ENCODE data around the gene ADRA2A.

The ADRA2A gene

DNA sequence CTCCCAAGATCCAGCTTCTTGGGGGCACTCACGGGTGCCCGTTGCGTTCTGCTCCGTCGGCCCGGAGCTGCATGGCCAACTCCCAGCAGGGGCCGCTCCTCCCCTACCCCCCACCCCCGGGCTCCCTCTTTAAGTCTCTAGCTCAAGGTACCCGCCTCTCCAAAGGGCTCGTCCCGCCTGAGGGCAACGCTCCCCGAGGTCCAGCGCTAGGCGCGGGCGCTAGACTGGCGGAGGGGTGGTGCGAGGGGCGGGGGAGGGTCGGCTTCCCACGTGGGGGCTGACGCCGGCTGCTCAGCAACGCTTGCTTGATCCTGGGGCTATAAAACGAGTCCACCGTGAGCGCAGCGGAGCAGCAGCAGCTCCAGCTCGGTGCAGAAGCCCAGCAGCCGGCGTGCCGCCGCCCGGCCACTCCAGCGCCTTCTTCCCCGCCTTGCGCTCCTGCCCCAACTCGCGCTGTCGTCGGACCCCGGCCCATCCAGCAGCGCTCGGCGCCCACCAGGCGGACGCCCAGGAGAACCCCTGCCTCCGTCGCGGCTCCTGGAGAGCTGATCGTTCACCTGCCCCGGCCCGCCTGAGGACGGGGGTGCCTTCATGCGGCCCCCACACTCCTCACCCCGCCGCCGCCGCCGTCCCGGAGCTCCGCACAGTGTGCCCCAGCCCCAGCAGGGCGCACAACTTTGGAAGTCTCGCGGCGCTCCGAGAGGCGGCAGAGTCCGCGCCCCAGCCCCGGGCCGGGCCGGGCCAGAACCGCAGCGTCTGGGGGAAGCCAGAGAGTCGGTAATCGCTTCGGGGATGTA, at the start of gene ADRA2A:
ADRA2A (plus strand) TSS at position 348 of the 797 bp plus-strand sequence. CDS start 968 bp downstream, outside the sequence.
- DNase-seq (ENCODE audit: low read depth) = no peak

DNA sequence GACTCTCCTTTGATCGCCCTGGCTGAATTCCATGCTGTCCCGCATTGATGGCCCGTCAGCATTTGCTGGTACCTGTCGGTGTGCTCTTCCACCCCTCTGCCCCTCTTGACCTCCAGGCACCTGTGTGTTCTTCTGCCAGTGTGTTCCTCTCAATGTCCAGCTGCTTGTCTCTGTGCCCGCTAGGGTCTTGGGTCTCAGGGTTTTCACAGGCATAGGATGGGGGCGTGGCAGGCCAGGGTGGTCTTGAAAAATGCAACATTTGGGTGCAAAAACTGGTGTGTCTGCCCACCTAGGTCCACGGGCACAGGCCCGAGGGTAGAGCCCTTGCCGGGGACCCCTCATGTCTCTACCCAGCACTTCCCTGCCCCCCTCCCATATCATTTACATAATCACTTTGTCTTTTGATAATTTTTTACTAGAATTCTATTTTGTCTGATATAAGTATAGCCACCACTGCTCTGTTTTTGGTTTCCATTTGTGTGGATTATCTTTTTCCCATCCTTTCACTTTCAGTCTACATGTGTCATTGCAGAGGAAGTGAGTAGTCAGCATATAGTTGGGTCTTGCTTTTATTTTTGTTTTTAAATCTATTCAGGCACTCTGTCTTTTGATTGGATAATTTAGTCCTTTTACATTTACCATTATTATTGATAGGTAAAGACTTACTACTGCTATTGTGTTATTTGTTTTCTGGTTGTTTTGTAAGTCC, 46.6 kb upstream of the ADRA2A start:
- no peak for DNase-seq (ENCODE audit: low read depth)

DNA sequence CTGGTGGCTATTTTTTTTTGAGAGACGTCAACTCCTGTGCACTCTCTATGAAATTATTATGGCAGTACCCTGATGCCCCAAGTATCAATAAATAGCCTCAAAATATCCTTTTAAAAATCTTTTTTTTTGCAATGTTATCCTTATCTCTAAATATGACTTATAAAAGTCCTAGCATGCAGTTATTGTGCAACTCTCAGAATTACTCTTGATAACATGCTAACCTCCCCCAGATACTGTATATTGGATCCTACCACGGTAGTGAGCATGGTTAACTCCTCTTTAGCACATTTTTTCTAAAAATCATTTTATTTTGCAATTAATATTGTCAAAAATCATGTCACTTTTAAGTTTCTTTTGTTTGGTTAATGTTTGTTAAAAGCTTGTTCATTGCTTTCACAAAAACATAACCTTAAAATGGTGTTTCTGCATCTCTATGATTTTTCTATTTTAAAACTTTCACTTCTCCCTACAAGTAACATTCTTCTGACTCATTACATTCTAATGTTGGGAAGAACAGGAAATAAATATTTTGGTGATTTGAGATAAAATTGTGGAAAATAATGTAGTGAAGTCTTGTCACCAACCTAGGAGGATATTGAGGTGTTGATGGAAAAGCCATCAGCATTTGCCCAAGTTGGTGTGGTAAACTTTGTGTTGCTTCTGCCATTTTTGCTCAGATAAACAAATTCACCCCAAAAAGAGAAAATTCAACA, 42.1 kb upstream of the ADRA2A start:
- no peak for DNase-seq (ENCODE audit: low read depth)

DNA sequence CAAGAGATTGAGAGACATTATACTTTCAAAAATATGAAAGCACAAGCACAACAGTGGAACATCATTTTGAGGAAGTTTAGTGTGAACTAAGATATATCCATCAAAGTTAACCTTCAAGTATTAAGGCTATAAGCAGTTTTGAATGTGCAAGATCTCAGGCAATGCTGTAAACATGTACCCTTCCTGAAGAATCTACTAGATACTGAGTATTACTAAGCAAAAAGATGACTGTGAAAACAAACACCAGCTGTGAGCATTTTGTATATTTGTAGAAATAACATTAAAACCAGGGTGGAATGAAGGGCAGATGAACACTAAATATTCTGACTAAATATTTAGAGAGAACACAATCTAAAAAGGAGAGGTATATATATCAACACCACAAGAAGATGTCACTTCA, 41.3 kb upstream of the ADRA2A start:
- no peak for DNase-seq (ENCODE audit: low read depth)

DNA sequence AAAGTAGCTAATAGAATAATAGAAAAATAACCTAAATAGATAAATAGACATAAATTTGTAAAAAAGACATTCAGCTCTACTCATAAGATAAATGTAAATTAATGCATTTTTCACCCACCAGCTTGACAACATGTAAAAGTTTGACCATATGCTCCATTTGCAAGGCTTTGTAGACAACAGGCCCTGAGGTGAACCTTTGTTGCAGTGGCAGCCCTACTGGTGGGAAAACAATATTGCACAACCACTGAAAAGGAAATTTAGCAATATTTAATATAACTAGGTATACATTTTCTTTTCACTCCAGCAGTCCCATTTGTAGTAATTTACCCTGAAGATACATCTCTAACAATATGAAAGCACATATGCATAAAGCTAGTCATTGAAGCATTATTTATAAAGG, 39.0 kb upstream of the ADRA2A start:
- DNase-seq (ENCODE audit: low read depth) = no peak

DNA sequence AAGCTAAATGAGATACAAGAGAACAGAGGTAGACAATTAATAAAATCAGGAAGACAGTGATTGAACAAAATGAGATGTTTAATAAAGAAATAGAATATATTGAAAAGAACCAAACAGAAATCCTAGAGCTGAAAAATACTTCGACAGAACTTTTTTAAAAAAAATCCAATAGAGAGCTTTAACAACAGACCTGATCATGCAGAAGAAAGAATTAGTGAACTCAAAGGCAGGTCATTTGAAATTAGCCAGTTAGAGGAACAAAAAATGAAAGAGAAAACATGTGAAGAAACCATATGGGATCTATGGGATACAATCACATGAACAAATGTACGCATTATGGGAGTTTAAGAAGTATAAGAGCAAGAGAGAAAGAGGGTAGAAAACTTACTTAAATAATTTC, 37.3 kb upstream of the ADRA2A start:
- DNase-seq (ENCODE audit: low read depth) = no peak

DNA sequence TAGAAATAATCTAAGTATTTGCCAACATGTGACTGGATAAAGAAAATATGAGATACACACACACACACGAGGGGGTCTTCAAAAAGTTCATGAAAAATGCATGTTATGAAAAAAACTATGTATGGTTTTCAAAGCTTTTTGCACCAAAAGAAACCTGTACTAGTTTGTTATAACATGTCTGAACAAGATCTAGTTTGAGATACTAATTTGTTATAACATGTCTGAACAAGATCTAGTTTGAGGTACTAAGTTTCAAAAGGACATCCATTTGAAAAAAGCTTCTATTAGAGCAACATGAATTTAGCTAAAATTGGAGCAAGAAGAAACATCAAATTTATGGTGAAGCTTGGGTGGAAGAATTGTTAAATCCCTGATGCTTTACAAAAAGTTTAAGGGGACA, 19.8 kb upstream of the ADRA2A start:
- DNase-seq (ENCODE audit: low read depth) = no peak

DNA sequence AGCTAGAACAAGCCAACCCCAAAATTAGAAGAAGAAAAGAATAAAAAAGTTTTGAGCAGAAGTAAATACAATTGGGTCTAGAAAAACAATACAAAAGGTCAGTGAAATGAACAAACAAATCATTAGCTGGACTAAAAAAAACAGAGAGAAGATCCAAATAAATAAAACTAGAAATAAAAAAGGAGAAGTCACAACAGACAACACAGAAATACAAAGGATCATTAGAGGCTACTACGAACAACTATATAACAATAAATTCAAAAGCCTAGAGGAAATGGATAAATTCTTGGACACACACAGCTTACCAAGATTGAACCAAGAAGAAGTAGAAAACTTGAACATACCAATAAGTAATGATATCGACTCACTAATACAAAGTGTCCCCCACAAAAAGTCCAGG, 13.4 kb upstream of the ADRA2A start:
- no peak for DNase-seq (ENCODE audit: low read depth)

DNA sequence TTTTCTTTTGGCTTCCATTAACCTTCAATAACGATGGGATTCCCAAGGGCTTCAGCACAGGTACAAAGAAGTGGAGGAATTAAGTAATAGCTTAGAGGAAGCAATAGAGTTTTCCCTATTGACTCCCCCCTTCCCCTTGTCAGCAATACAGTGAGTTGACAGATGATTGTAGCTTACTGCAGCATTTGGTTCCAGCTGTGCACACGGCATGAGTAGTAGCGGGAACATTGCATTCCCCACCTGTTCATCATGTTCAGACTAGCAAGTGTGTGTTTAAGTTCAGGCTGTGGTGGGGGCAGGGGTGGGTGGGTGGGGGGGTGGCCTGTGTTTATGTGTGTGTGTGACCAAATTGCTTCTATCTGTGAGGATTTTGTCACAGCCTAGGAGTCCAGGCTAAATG, 4.6 kb upstream of the ADRA2A start:
- no peak for DNase-seq (ENCODE audit: low read depth)

DNA sequence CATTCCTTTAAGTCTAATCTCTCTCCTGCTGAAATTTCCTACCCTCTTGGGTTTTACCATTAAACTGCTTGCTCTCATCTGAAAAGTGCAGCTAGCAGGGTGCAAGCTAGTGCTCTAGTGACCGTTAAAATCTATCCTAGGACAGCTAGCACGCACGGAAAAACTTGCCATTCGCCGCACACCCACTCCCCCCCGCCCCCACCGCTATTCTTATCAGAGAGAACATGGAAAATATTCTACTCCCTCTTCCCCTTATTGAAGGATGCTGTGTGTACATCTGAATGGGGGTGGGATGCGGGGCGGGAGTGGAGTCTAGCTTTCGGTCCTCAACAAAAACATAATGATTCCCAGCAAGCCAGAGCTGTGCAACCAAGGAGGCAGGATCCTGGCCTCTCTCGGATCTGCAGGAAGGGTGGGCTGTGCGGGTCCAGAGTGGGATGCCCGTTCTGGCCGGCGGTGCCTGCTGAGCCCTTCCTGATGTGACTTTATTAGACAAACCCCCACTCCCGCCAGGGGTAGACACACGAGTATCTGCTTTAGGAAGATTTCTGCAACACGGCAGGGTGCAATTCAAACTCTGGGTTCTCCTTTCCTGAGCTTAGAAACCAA, 1.1 kb upstream of the ADRA2A start:
- no peak for DNase-seq (ENCODE audit: low read depth)

DNA sequence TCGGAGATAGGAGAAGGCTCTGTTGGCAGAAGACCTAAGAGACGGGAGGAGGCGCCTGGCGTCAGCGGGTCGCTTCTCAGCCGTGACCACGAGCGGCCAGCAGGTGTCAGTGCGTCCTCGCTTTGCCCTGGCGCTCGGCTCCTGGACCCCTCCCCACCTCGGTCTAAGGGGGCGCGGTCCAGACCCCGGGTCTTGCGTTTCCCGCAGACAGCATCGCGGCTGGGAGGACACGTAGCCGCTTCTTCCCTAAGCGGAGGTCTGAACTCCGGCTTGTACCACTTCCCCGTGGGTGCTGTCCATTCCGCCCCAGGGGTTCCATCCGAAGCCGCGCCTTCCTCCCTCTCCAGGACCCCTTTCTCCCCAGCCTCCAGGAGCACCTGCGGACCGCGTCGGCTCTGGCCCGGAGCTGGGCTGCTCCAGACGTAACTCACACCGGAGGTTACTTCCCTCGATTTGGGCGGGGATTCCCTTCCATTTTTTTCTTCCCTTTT, 593 bp upstream of the ADRA2A start:
- peak; percentile 13 for DNase-seq (ENCODE audit: low read depth)

DNA sequence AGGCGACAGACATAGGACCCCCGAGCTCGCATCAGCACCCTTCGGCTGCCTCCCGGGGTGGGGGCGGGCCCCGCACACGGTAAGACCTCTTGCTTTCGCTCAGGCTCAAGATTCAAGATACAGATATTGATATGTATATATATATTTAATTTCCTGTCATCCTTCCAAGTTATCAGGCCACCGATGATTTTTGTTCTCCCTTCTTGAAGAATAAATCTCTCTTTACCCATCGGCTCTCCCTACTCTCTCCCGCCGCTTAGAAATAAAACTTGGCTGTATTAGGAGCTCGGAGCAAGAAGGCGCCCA, 603 bp downstream of the ADRA2A start:
- no peak for DNase-seq (ENCODE audit: low read depth)

DNA sequence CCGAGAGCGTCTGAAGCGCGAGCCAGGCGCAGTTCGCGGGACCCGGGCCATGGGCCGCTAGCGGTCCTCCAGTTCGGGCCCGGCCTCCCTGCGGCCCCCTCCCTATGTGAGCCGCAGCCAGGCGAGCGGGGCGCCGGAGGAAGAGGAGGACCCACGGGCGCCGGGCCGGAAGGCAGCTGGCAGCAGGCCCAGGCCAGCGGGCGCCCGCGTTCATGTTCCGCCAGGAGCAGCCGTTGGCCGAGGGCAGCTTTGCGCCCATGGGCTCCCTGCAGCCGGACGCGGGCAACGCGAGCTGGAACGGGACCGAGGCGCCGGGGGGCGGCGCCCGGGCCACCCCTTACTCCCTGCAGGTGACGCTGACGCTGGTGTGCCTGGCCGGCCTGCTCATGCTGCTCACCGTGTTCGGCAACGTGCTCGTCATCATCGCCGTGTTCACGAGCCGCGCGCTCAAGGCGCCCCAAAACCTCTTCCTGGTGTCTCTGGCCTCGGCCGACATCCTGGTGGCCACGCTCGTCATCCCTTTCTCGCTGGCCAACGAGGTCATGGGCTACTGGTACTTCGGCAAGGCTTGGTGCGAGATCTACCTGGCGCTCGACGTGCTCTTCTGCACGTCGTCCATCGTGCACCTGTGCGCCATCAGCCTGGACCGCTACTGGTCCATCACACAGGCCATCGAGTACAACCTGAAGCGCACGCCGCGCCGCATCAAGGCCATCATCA, 1.1 kb downstream of the ADRA2A start:
- no peak for DNase-seq (ENCODE audit: low read depth)

DNA sequence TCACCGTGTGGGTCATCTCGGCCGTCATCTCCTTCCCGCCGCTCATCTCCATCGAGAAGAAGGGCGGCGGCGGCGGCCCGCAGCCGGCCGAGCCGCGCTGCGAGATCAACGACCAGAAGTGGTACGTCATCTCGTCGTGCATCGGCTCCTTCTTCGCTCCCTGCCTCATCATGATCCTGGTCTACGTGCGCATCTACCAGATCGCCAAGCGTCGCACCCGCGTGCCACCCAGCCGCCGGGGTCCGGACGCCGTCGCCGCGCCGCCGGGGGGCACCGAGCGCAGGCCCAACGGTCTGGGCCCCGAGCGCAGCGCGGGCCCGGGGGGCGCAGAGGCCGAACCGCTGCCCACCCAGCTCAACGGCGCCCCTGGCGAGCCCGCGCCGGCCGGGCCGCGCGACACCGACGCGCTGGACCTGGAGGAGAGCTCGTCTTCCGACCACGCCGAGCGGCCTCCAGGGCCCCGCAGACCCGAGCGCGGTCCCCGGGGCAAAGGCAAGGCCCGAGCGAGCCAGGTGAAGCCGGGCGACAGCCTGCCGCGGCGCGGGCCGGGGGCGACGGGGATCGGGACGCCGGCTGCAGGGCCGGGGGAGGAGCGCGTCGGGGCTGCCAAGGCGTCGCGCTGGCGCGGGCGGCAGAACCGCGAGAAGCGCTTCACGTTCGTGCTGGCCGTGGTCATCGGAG, 1.8 kb downstream of the ADRA2A start:
- no peak for DNase-seq (ENCODE audit: low read depth)

DNA sequence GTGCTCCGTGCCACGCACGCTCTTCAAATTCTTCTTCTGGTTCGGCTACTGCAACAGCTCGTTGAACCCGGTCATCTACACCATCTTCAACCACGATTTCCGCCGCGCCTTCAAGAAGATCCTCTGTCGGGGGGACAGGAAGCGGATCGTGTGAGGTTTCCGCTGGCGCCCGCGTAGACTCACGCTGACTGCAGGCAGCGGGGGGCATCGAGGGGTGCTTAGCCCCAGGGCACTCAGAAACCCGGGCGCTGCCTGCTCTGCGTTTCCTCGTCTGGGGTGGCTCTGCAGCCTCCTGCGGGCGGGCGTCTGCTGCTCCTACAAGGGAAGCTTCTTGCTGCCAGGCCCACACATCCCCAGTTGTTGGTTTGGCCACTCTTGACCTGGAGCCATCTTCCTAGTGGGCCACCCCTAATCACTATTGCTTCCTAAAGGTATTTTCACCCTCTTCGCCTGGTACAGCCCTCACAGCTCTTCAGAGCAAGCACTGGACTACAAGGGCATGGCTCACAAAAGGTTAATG, 2.5 kb downstream of the ADRA2A start:
- no peak for DNase-seq (ENCODE audit: low read depth)

DNA sequence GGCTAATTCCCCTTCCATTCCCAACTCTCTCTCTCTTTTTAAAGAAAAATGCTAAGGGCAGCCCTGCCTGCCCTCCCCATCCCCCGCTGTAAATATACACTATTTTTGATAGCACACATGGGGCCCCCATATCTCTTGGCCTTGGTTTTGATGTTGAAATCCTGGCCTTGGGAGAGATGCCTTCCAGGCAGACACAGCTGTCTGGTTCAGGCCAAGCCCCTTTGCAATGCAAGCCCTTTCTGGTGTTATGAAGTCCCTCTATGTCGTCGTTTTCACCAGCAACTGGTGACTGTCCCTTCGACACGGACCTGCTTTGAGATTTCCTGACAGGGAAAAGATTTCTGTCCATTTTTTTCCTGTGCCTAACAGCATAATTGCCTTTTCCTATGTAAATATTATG, 3.0 kb downstream of the ADRA2A start:
- DNase-seq (ENCODE audit: low read depth) = no peak

DNA sequence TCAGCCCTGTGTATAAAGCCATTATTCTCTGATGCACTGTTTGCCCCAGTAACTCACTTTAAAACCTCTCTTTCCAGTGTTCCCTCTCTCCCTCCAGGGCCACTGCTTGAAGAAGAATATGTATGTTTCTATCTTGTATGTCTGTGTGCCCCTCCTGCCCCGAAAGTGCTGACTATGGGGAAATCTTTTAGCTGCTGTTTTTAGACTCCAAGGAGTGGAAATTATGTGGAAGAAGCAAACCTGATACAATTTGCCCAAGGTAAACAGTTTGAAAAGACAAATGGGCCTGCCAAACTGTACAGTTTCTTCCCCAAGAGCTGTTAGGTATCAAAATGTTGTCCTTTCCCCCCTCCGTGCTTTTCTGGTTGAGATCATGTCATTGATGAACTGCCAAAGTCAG, 3.4 kb downstream of the ADRA2A start:
- no peak for DNase-seq (ENCODE audit: low read depth)

DNA sequence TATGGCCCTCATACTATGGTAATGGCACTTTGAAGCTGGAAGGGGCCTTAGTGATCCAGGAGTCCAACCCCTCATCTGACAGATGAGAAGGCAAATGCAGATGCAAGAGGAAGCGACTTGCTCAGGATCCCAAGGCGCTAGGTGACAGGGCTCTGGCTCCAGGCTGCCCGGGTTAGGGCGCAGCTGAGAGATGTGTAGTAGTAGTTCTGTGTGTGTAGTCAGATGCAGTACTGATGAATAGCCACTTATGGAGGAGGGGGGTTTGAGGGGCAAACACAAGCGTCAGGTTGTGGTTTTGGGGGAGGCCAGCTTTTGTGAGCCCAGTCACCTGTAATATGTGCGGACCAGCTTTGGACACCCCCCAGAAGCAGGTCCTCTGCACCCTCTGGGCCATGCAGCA, 4.8 kb downstream of the ADRA2A start:
- DNase-seq (ENCODE audit: low read depth) = no peak

DNA sequence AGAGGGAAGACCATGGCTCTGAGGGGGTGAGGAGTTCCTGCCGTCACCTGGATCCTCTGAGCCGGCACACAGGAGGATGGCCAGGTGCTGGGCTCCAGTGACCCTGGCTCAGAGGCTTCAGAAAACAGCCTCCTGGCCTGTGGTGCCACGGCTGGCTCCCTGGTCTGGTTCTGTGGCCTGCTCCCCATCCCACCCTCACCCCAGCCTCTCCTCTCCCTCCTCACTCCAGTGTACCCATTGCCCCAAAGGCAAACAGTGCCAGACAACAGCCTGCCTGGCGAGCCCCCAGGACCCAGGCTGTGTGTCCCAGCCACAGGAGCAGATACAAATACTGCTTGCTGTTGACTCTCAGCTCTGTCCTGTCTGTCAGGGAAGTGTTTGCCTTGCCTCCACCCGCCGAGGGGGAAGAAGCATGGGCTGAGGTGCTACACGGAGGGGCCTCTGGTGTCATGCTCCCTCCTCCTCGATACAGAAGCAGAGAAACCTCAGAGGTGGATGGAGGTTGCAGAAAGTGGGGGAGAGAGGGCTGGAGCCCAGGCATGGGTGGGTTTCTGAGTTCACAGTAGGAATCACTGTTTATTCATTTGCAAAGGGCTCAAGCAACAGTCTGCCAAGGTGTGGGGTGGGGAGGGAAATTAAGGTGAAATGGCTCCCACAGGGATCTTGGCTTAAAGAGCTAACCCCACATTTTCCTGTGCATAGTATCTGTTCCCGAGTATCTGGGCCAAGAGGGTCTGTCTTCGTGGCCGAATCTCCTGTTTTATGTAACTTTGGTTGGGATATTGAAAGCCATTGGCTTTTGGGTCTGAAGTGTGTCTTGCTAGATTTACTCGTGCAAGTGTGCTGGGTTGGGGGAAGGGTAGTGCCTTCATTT, 5.5 kb downstream of the ADRA2A start:
- DNase-seq (ENCODE audit: low read depth) = no peak
